Mesenchymal stem cell (in vitro differentiated cells and primary cell): ENCODE data around the gene HERC4.
"Not testable (repeated sequence)": the region's sequence is repeated elsewhere in the genome, so short reads cannot be mapped to it uniquely, and the experiment has no call there.

Experiments used
- DNase-seq: peaks from one replicate; pipeline ENCODE4 v3.0.0-alpha.2; 2013
- H2AFZ ChIP-seq: one replicate; pipeline ENCODE4 v1.6.1; 2013; ENCODE audit warnings: low read depth, mild to moderate bottlenecking, control low read depth, inconsistent platforms, low read length, moderate library complexity
- H2AK5ac ChIP-seq: 2 replicates; pipeline ENCODE4 v1.6.1; 2013; ENCODE audit warnings: low read length, moderate library complexity, mild to moderate bottlenecking, inconsistent platforms; ENCODE audit not compliant: severe bottlenecking
- H2BK120ac ChIP-seq: one replicate; pipeline ENCODE4 v1.6.1; 2013; ENCODE audit warnings: low read depth, mild to moderate bottlenecking, inconsistent platforms, low read length, moderate library complexity
- H2BK12ac ChIP-seq, 2 experiments: one replicate each; pipeline ENCODE4 v1.6.1; 2013; ENCODE audit warnings: inconsistent platforms in 2 of 2, low read length in 2 of 2, mild to moderate bottlenecking in 2 of 2, moderate library complexity in 2 of 2, control low read depth in 1 of 2
- H2BK15ac ChIP-seq: one replicate; pipeline ENCODE4 v1.6.1; 2013; ENCODE audit warnings: mild to moderate bottlenecking, low read depth, inconsistent platforms; ENCODE audit not compliant: poor library complexity, severe bottlenecking
- H2BK5ac ChIP-seq: 2 replicates; pipeline ENCODE4 v1.6.1; 2013; ENCODE audit warnings: low read depth, mild to moderate bottlenecking, low read length, control low read depth, inconsistent platforms; ENCODE audit not compliant: poor library complexity, severe bottlenecking
- H3K14ac ChIP-seq, 2 experiments: one replicate each; pipeline ENCODE4 v1.6.1; 2013; ENCODE audit warnings: inconsistent platforms in 2 of 2, low read length in 2 of 2, control low read depth in 1 of 2, mild to moderate bottlenecking in 1 of 2, moderate library complexity in 1 of 2
- H3K18ac ChIP-seq, 2 experiments: one replicate each; pipeline ENCODE4 v1.6.1; 2013; ENCODE audit warnings: inconsistent platforms in 2 of 2, low read length in 2 of 2, control low read depth in 1 of 2, low read depth in 1 of 2, mild to moderate bottlenecking in 1 of 2
- H3K23ac ChIP-seq, 2 experiments: one replicate each; pipeline ENCODE4 v1.6.1; 2013; ENCODE audit warnings: inconsistent platforms in 2 of 2, low read length in 2 of 2, mild to moderate bottlenecking in 2 of 2, moderate library complexity in 2 of 2, control low read depth in 1 of 2
- H3K27ac ChIP-seq: 2 replicates; pipeline ENCODE4 v1.5.1; 2013; ENCODE audit warnings: mild to moderate bottlenecking, moderate library complexity, low read length, control low read depth, inconsistent platforms; ENCODE audit not compliant: poor library complexity, severe bottlenecking
- H3K27me3 ChIP-seq, 2 experiments: 2 replicates each; pipeline versions ENCODE4 v1.6.1 to v1.7.0; 2013; ENCODE audit warnings: low read length in 2 of 2, mild to moderate bottlenecking in 2 of 2, moderate library complexity in 2 of 2, control low read depth in 1 of 2, inconsistent platforms in 1 of 2; ENCODE audit not compliant: control insufficient read depth in 1 of 2, insufficient read depth in 1 of 2
- H3K36me3 ChIP-seq, 2 experiments: 2 replicates each; pipeline versions ENCODE4 v1.6.1 to v1.7.0; 2013; ENCODE audit warnings: low read length in 2 of 2, control low read depth in 1 of 2, inconsistent platforms in 1 of 2, low read depth in 1 of 2, mild to moderate bottlenecking in 1 of 2; ENCODE audit not compliant: insufficient read depth in 2 of 2, control insufficient read depth in 1 of 2
- H3K4ac ChIP-seq, 2 experiments: one replicate each; pipeline ENCODE4 v1.6.1; 2013; ENCODE audit warnings: inconsistent platforms in 2 of 2, low read length in 2 of 2, mild to moderate bottlenecking in 2 of 2, moderate library complexity in 2 of 2, control low read depth in 1 of 2, low read depth in 1 of 2
- H3K4me1 ChIP-seq: 2 replicates; pipeline ENCODE4 v1.6.1; 2013; ENCODE audit warnings: low read depth, low read length, control low read depth; ENCODE audit not compliant: control insufficient read depth, insufficient read depth
- H3K4me2 ChIP-seq: 2 replicates; pipeline ENCODE4 v1.6.1; 2013; ENCODE audit warnings: low read length, mild to moderate bottlenecking, inconsistent platforms; ENCODE audit not compliant: poor library complexity, severe bottlenecking
- H3K4me3 ChIP-seq, 2 experiments: 2 replicates each; pipeline versions ENCODE4 v1.5.1 to v1.7.0; 2013; ENCODE audit warnings: low read length in 2 of 2, mild to moderate bottlenecking in 2 of 2, control low read depth in 1 of 2, low read depth in 1 of 2; ENCODE audit not compliant: insufficient read depth in 1 of 2
- H3K79me1 ChIP-seq: replicated peaks from 2 replicates; pipeline ENCODE4 v1.6.1; 2013; ENCODE audit warnings: mild to moderate bottlenecking, control low read depth, low read length, inconsistent platforms; ENCODE audit not compliant: poor library complexity, severe bottlenecking
- H3K9ac ChIP-seq: 2 replicates; pipeline ENCODE4 v1.7.0; 2013; ENCODE audit warnings: mild to moderate bottlenecking, low read length, moderate library complexity
- H3K9me3 ChIP-seq: 2 replicates; pipeline ENCODE4 v1.7.0; 2013; ENCODE audit warnings: mild to moderate bottlenecking, low read length; ENCODE audit not compliant: control insufficient read depth
- H4K8ac ChIP-seq: one replicate; pipeline ENCODE4 v1.6.1; 2013; ENCODE audit warnings: inconsistent platforms, mild to moderate bottlenecking, low read length, moderate library complexity
- H4K91ac ChIP-seq: one replicate; pipeline ENCODE4 v1.6.1; 2013; ENCODE audit warnings: mild to moderate bottlenecking, low read length, inconsistent platforms
- WGBS: methylation state at CpG from one replicate; pipeline ENCODE4 v1.1.7; 2013; ENCODE audit warnings: mixed read lengths; 5-methylcytosine and 5-hydroxymethylcytosine counted together

The HERC4 gene

GRCh38 chr10:68027429-68027828 is 47.7 kb downstream of the HERC4 start:
- Histone ChIP-seq H3K18ac (no peak overlapping the region), H3K14ac (no peak overlapping the region), H2BK15ac (no peak overlapping the region), H3K27ac (no peak overlapping the region), H3K9ac (no peak overlapping the region), H4K8ac (no peak overlapping the region), H2BK120ac (no peak overlapping the region), H3K36me3 (peaks cover 19 to 90% of the 10 kb centered on the region in 2 experiments), H3K79me1 (peaks cover 6% of the 10 kb centered on the region), H3K4me1 (no peaks in the 10 kb centered on the region), H4K91ac (no peak overlapping the region), H2BK5ac (no peak overlapping the region), H3K23ac (no peak overlapping the region), H3K4me2 (no peak overlapping the region), H2AK5ac (no peak overlapping the region), H3K4me3 (no peak overlapping the region), H3K27me3 (no peaks in the 10 kb centered on the region), H3K4ac (no peak overlapping the region), H2AFZ (no peak overlapping the region), H3K9me3 (no peaks in the 10 kb centered on the region), H2BK12ac (no peak overlapping the region)
- DNase-seq = no peak
- 97% methylated on average over 9 of the region's 9 CpGs for WGBS

- H3K4me3 ChIP-seq = no peak overlapping the region
- no peaks in the 10 kb centered on the region for H3K4me1 ChIP-seq
- H3K27me3 ChIP-seq = no peaks in the 10 kb centered on the region
- WGBS = no CpG with 5 or more reads among the region's 1 CpG
- no peak overlapping the region for H2BK12ac ChIP-seq
- H2AFZ ChIP-seq = no peak overlapping the region
- no peak overlapping the region for H3K4ac ChIP-seq
- DNase-seq = no peak
- no peak overlapping the region for H3K4me2 ChIP-seq
- no peak overlapping the region for H4K91ac ChIP-seq
- H3K23ac ChIP-seq = no peak overlapping the region
- H2BK15ac ChIP-seq = no peak overlapping the region
- no peak overlapping the region for H3K18ac ChIP-seq
- no peak overlapping the region for H4K8ac ChIP-seq
- H3K9me3 ChIP-seq = peaks cover 6% of the 10 kb centered on the region
- no peak overlapping the region for H2BK5ac ChIP-seq
- H3K9ac ChIP-seq = no peak overlapping the region
- no peak overlapping the region for H2BK120ac ChIP-seq
- H3K36me3 ChIP-seq = peaks cover 18 to 86% of the 10 kb centered on the region in 2 experiments
- no peak overlapping the region for H3K14ac ChIP-seq
- no peak overlapping the region for H3K27ac ChIP-seq
- H2AK5ac ChIP-seq = no peak overlapping the region
- H3K79me1 ChIP-seq = peaks cover 18% of the 10 kb centered on the region
Measured at GRCh38 chr10:68023292-68023691, 51.8 kb downstream of the HERC4 start.

- not testable (repeated sequence) for DNase-seq, H4K91ac ChIP-seq, H2AK5ac ChIP-seq, H4K8ac ChIP-seq, H3K14ac ChIP-seq, H3K4me3 ChIP-seq, H2BK120ac ChIP-seq, H3K23ac ChIP-seq, H3K27me3 ChIP-seq, H3K18ac ChIP-seq, H3K4ac ChIP-seq, H2BK15ac ChIP-seq, H3K9ac ChIP-seq, H3K4me2 ChIP-seq, H3K4me1 ChIP-seq, H3K27ac ChIP-seq, H2BK12ac ChIP-seq, H2BK5ac ChIP-seq, H2AFZ ChIP-seq, H3K9me3 ChIP-seq
- 100% methylated on average over 4 of the region's 4 CpGs for WGBS
- Histone ChIP-seq H3K36me3 (peaks cover 18 to 83% of the 10 kb centered on the region in 2 experiments), H3K79me1 (peaks cover 17% of the 10 kb centered on the region)
Measured at GRCh38 chr10:68022324-68022723, 52.8 kb downstream of the HERC4 start.

GRCh38 chr10:68016519-68016918 is 58.6 kb downstream of the HERC4 start:
- not testable (repeated sequence) for H2AK5ac ChIP-seq, H3K4me2 ChIP-seq, H3K4me1 ChIP-seq, H2BK5ac ChIP-seq, H3K4me3 ChIP-seq, H2BK12ac ChIP-seq, H4K91ac ChIP-seq, H2AFZ ChIP-seq, H4K8ac ChIP-seq, H3K9me3 ChIP-seq, H2BK120ac ChIP-seq, H3K27me3 ChIP-seq, H3K18ac ChIP-seq, H3K9ac ChIP-seq, H3K27ac ChIP-seq, DNase-seq, H3K14ac ChIP-seq, H3K4ac ChIP-seq, H3K23ac ChIP-seq, H2BK15ac ChIP-seq
- H3K79me1 ChIP-seq = peaks cover 17% of the 10 kb centered on the region
- H3K36me3 ChIP-seq = peaks cover 7 to 78% of the 10 kb centered on the region in 2 experiments
- 98% methylated on average over 2 of the region's 4 CpGs for WGBS
